ENCODE data around the gene ZDHHC4.

Gene ZDHHC4

DNA sequence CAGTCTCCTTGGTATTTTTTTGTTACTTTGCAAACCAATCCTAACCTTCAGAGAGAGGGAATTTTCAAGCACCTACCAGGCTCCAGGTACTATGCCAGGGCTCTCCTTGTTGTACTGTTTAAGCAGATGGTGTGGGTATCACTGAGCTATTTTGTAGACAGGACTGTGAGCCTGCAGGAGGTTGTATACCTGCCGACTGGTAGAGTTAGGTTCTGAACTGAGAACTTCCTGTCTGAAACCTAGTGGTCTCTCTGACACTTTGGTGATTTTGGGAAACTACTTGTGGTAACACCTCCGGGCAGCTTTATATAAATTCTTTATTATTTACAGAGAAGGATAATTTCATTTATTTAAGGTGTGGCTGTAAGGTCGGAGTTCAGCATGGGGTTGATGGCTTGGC is 42.7 kb downstream of the ZDHHC4 start:
- Histone ChIP-seq H2AFZ (ENCODE audit: low read depth) (peak overlapping the region; percentile 65; the same call in 1 of the 2 replicates), H3K36me3 (ENCODE audit: insufficient read depth) (no peaks in the 10 kb centered on the region), H3K27me3 (ENCODE audit: insufficient read depth, low read depth) (no peaks in the 10 kb centered on the region), H3K4me3 (IDR thresholded peaks at IDR 0.05; ENCODE audit: insufficient read depth, low read depth, low read length) (no peak overlapping the region), H4K20me1 (ENCODE audit: insufficient read depth) (no peaks in the 10 kb centered on the region), H3K27ac (no peak overlapping the region), H3K4me2 (peak overlapping the region; percentile 44; the same call in 1 of the 2 replicates), H3K79me2 (ENCODE audit: insufficient read depth, low read depth) (no peaks in the 10 kb centered on the region), H3K9ac (no peak overlapping the region), H3K4me1 (ENCODE audit: low read depth, poor library complexity, severe bottlenecking) (peaks cover 27% of the 10 kb centered on the region)
- TF ChIP-seq, protein P1, sequence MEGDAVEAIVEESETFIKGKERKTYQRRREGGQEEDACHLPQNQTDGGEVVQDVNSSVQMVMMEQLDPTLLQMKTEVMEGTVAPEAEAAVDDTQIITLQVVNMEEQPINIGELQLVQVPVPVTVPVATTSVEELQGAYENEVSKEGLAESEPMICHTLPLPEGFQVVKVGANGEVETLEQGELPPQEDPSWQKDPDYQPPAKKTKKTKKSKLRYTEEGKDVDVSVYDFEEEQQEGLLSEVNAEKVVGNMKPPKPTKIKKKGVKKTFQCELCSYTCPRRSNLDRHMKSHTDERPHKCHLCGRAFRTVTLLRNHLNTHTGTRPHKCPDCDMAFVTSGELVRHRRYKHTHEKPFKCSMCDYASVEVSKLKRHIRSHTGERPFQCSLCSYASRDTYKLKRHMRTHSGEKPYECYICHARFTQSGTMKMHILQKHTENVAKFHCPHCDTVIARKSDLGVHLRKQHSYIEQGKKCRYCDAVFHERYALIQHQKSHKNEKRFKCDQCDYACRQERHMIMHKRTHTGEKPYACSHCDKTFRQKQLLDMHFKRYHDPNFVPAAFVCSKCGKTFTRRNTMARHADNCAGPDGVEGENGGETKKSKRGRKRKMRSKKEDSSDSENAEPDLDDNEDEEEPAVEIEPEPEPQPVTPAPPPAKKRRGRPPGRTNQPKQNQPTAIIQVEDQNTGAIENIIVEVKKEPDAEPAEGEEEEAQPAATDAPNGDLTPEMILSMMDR (conservative IDR thresholded peaks at IDR 0.05; ENCODE audit: low read depth, low read length), result no peak

GRCh38 chr7:6621195-6622133 is 44.2 kb downstream of the ZDHHC4 start:
- Histone ChIP-seq H3K27me3 (ENCODE audit: insufficient read depth, low read depth) (no peaks in the 10 kb centered on the region), H3K9ac (peak overlapping the region; percentile 37; the same call in 1 of the 2 replicates), H3K4me1 (ENCODE audit: low read depth, poor library complexity, severe bottlenecking) (peaks cover 27% of the 10 kb centered on the region), H4K20me1 (ENCODE audit: insufficient read depth) (no peaks in the 10 kb centered on the region), H3K36me3 (ENCODE audit: insufficient read depth) (no peaks in the 10 kb centered on the region), H3K4me3 (IDR thresholded peaks at IDR 0.05; ENCODE audit: insufficient read depth, low read depth, low read length) (no peak overlapping the region), H3K79me2 (ENCODE audit: insufficient read depth, low read depth) (no peaks in the 10 kb centered on the region), H3K4me2 (peak overlapping the region; percentile 57), H2AFZ (ENCODE audit: low read depth) (peak overlapping the region; percentile 65), H3K27ac (peak overlapping the region; percentile 29; the same call in 1 of the 2 replicates)
- TF ChIP-seq, protein P1 (conservative IDR thresholded peaks at IDR 0.05; ENCODE audit: low read depth, low read length), result no peak

DNA sequence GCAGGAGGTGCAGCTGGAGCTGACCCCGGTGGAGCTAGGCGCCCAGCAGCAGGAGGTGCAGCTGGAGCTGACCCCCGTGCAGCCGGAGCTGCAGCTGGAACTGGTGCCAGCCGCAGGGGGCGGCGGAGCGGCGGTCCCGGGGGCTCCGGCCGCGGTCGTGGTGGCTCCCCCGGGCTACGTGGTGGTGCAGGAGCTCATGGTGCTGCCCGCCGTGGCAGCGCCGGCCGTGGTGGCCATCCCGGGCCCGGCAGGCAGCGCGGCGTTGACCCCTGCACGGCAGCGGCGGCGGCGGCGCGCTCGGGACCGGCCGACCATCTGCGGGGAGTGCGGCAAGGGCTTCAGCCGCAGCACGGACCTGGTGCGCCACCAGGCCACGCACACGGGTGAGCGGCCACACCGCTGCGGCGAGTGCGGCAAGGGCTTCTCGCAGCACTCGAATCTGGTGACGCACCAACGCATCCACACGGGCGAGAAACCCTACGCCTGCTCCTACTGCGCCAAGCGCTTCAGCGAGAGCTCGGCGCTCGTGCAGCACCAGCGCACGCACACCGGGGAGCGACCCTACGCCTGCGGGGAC is 45.0 kb downstream of the ZDHHC4 start:
- Histone ChIP-seq H3K79me2 (ENCODE audit: insufficient read depth, low read depth) (no peaks in the 10 kb centered on the region), H3K4me1 (ENCODE audit: low read depth, poor library complexity, severe bottlenecking) (peaks cover 27% of the 10 kb centered on the region), H4K20me1 (ENCODE audit: insufficient read depth) (no peaks in the 10 kb centered on the region), H3K4me2 (no peak overlapping the region), H3K36me3 (ENCODE audit: insufficient read depth) (no peaks in the 10 kb centered on the region), H2AFZ (ENCODE audit: low read depth) (no peak overlapping the region), H3K4me3 (IDR thresholded peaks at IDR 0.05; ENCODE audit: insufficient read depth, low read depth, low read length) (no peak overlapping the region), H3K9ac (no peak overlapping the region), H3K27me3 (ENCODE audit: insufficient read depth, low read depth) (no peaks in the 10 kb centered on the region), H3K27ac (no peak overlapping the region)
- TF ChIP-seq, protein P1 (conservative IDR thresholded peaks at IDR 0.05; ENCODE audit: low read depth, low read length), result no peak

- Histone ChIP-seq H3K9ac (no peak overlapping the region), H3K4me3 (IDR thresholded peaks at IDR 0.05; ENCODE audit: insufficient read depth, low read depth, low read length) (no peak overlapping the region), H3K4me2 (no peak overlapping the region), H3K27ac (no peak overlapping the region), H4K20me1 (ENCODE audit: insufficient read depth) (no peaks in the 10 kb centered on the region), H3K36me3 (ENCODE audit: insufficient read depth) (no peaks in the 10 kb centered on the region), H2AFZ (ENCODE audit: low read depth) (no peak overlapping the region), H3K79me2 (ENCODE audit: insufficient read depth, low read depth) (no peaks in the 10 kb centered on the region), H3K4me1 (ENCODE audit: low read depth, poor library complexity, severe bottlenecking) (peaks cover 27% of the 10 kb centered on the region), H3K27me3 (ENCODE audit: insufficient read depth, low read depth) (no peaks in the 10 kb centered on the region)
- TF ChIP-seq, protein P1 (conservative IDR thresholded peaks at IDR 0.05; ENCODE audit: low read depth, low read length), result no peak
These were observed 46.5 kb downstream of the ZDHHC4 start for GRCh38 chr7:6623589-6624245.

Data from KMS-11 (cell line).